Measurements from ENCODE around the gene ST3GAL6.

GRCh38 chr3:98800401-98800800, 37.3 kb downstream of the ST3GAL6 start:
- no peak for TF ChIP-seq SRF (IDR thresholded peaks at IDR 0.05; ENCODE audit: low read depth in 2 of 2, low read length in 2 of 2)
- no peak for TF ChIP-seq JUND (IDR thresholded peaks at IDR 0.05; ENCODE audit: low read depth, low read length)
- TF ChIP-seq ZBTB33 (IDR thresholded peaks at IDR 0.05) = no peak
- TF ChIP-seq STAT3 (IDR thresholded peaks at IDR 0.05; ENCODE audit: low read depth, low read length) = no peak
- TF ChIP-seq CBX5 (IDR thresholded peaks at IDR 0.05; ENCODE audit: low read depth) = no peak
- no peak for TF ChIP-seq CHD1 (IDR thresholded peaks at IDR 0.05; ENCODE audit: low read depth, low read length)
- no peak for TF ChIP-seq IRF3 (IDR thresholded peaks at IDR 0.05)
- no peak for TF ChIP-seq ZNF592 (IDR thresholded peaks at IDR 0.05)
- no peak for TF ChIP-seq ELK1 (IDR thresholded peaks at IDR 0.05; ENCODE audit: low read depth, low read length)
